Common myeloid progenitor, CD34-positive (primary cell): Measurements from ENCODE around the gene SLC5A8. TPM values are rescaled to one million over a fixed set of nuclear protein-coding genes. Genes with fewer than 3 reads are reported as not detected.

Source experiments
- CTCF ChIA-PET: fragments of 350-600 bp; sonication (Branson Sonifier 250); formaldehyde crosslinking; loops from one replicate; lab custom pipeline; 2021; ENCODE audit warnings: antibody characterized with exemption; lab: Charles Lee
- POLR2A ChIA-PET: fragments of 350-600 bp; sonication (Branson Sonifier 250); formaldehyde crosslinking; loops from one replicate; lab custom pipeline; 2021; ENCODE audit warnings: antibody characterized with exemption; lab: Charles Lee
- DNase-seq, 3 donors: peaks; one replicate each; pipeline versions ENCODE4 v3.0.0 to v3.0.0-alpha.2; 2013
- H3K27ac ChIP-seq, 2 experiments: 1 replicate in 1 of 2; 2 replicates in 1 of 2; pipeline ENCODE4 v1.7.0; 2013; ENCODE audit warnings: inconsistent platforms in 2 of 2, low read length in 2 of 2, mild to moderate bottlenecking in 2 of 2, low read depth in 1 of 2, moderate library complexity in 1 of 2; ENCODE audit not compliant: severe bottlenecking in 2 of 2, insufficient read depth in 1 of 2, poor library complexity in 1 of 2
- H3K27me3 ChIP-seq, 5 experiments: replicated peaks in 2 of 5; 1 replicate in 3 of 5; 2 replicates in 2 of 5; pipeline versions ENCODE4 v1.6.1 to v1.7.0; 2013; ENCODE audit warnings: low read length in 4 of 5, mild to moderate bottlenecking in 2 of 5, moderate library complexity in 2 of 5, inconsistent platforms in 1 of 5; ENCODE audit not compliant: insufficient read depth in 5 of 5, control insufficient read depth in 4 of 5
- H3K36me3 ChIP-seq, 4 experiments: 1 replicate in 2 of 4; 2 replicates in 2 of 4; pipeline versions ENCODE4 v1.6.1 to v1.7.0; 2013; ENCODE audit warnings: low read length in 3 of 4, control low read depth in 1 of 4, mild to moderate bottlenecking in 1 of 4; ENCODE audit not compliant: control insufficient read depth in 4 of 4, insufficient read depth in 4 of 4
- H3K4me1 ChIP-seq, 4 experiments: 1 replicate in 3 of 4; 2 replicates in 1 of 4; pipeline versions ENCODE4 v1.6.1 to v1.7.1; 2013; ENCODE audit warnings: low read length in 3 of 4, mild to moderate bottlenecking in 3 of 4, control low read depth in 1 of 4, inconsistent platforms in 1 of 4, moderate library complexity in 1 of 4; ENCODE audit not compliant: control insufficient read depth in 4 of 4, insufficient read depth in 4 of 4; ENCODE audit errors: control extremely low read depth in 1 of 4
- H3K4me3 ChIP-seq, 7 experiments: 1 replicate in 4 of 7; 2 replicates in 3 of 7; pipeline versions ENCODE4 v1.5.1 to v1.7.0; 2013; ENCODE audit warnings: mild to moderate bottlenecking in 7 of 7, low read length in 6 of 7, moderate library complexity in 6 of 7, inconsistent platforms in 2 of 7, low read depth in 2 of 7, control low read depth in 1 of 7; ENCODE audit not compliant: insufficient read depth in 4 of 7, control insufficient read depth in 1 of 7; ENCODE audit errors: extremely low read depth in 1 of 7
- H3K9me3 ChIP-seq, 5 experiments: 1 replicate in 4 of 5; 2 replicates in 1 of 5; pipeline versions ENCODE4 v1.6.1 to v1.7.1; 2013; ENCODE audit warnings: low read length in 4 of 5, mild to moderate bottlenecking in 2 of 5, inconsistent platforms in 1 of 5, low read depth in 1 of 5, moderate library complexity in 1 of 5; ENCODE audit not compliant: control insufficient read depth in 4 of 5, insufficient read depth in 2 of 5; ENCODE audit errors: control extremely low read depth in 1 of 5
- WGBS: methylation state at CpG from one replicate; pipeline ENCODE4 v1.1.5; 2013; ENCODE audit not compliant: insufficient coverage; 5-methylcytosine and 5-hydroxymethylcytosine counted together
- polyA plus RNA-seq: library from polyadenylated mRNA; unstranded; fragments of 120-200 nt; gene quantifications from one replicate; pipeline ENCODE4 v1.2.1, GENCODE V29; 2013

Gene SLC5A8
- not detected for polyA plus RNA-seq

GRCh38 chr12:101209319-101210302, at the start of gene SLC5A8:
Gene SLC5A8, minus strand, starts transcription at chr12:101210238. Its CDS starts 390 bp downstream, at chr12:101209848.
- CTCF ChIA-PET = no interaction called here
- POLR2A ChIA-PET = no interaction called here
- no peaks in the 10 kb centered on the region for H3K4me1 ChIP-seq
- no peak for DNase-seq
- no peaks in the 10 kb centered on the region for H3K36me3 ChIP-seq
- no peak within 1 kb of the TSS for H3K27ac ChIP-seq
- 8% methylated on average over 67 of the region's 80 CpGs for WGBS
- H3K4me3 ChIP-seq = no peak within 1 kb of the TSS
- H3K27me3 ChIP-seq = peaks cover 12 to 44% (median 17%) of the 10 kb centered on the region in 5 experiments
- H3K9me3 ChIP-seq = peaks cover 0 to 2% (median 0%) of the 10 kb centered on the region in 5 experiments

- no peak overlapping the region for H3K27ac ChIP-seq
- H3K4me3 ChIP-seq = no peak overlapping the region
- DNase-seq = no peak
- peaks cover 0 to 9% (median 0%) of the 10 kb centered on the region in 5 experiments for H3K27me3 ChIP-seq
- H3K36me3 ChIP-seq = no peaks in the 10 kb centered on the region
- ChIA-PET POLR2A (no interaction called here), CTCF (no interaction called here)
- H3K4me1 ChIP-seq = no peaks in the 10 kb centered on the region
- 90% methylated on average over 4 of the region's 4 CpGs for WGBS
- no peaks in the 10 kb centered on the region for H3K9me3 ChIP-seq
Measured at GRCh38 chr12:101257357-101257756, 47.3 kb upstream of the SLC5A8 start.

GRCh38 chr12:101256266-101256665, 46.2 kb upstream of the SLC5A8 start:
- ChIA-PET CTCF (no interaction called here), POLR2A (no interaction called here)
- Histone ChIP-seq H3K36me3 (no peaks in the 10 kb centered on the region), H3K4me3 (no peak overlapping the region), H3K9me3 (no peaks in the 10 kb centered on the region), H3K27me3 (peaks cover 0 to 9% (median 0%) of the 10 kb centered on the region in 5 experiments), H3K27ac (no peak overlapping the region), H3K4me1 (no peaks in the 10 kb centered on the region)
- 76% methylated on average over 4 of the region's 4 CpGs for WGBS
- no peak for DNase-seq

GRCh38 chr12:101243616-101244015, 33.6 kb upstream of the SLC5A8 start:
- Histone ChIP-seq H3K27ac (no peak overlapping the region), H3K9me3 (peaks cover 0 to 8% (median 7%) of the 10 kb centered on the region in 5 experiments), H3K27me3 (no peaks in the 10 kb centered on the region), H3K36me3 (no peaks in the 10 kb centered on the region), H3K4me3 (no peak overlapping the region), H3K4me1 (no peaks in the 10 kb centered on the region)
- POLR2A ChIA-PET = no interaction called here
- CTCF ChIA-PET = no interaction called here
- WGBS = 94% methylated on average over 2 of the region's 2 CpGs
- no peak for DNase-seq

GRCh38 chr12:101243074-101243473, 33.0 kb upstream of the SLC5A8 start:
- Histone ChIP-seq H3K4me3 (no peak overlapping the region), H3K27me3 (no peaks in the 10 kb centered on the region), H3K27ac (no peak overlapping the region), H3K4me1 (no peaks in the 10 kb centered on the region), H3K36me3 (no peaks in the 10 kb centered on the region), H3K9me3 (peaks cover 0 to 8% (median 7%) of the 10 kb centered on the region in 5 experiments)
- 100% methylated on average over 1 of the region's 2 CpGs for WGBS
- DNase-seq = no peak
- ChIA-PET POLR2A (no interaction called here), CTCF (no interaction called here)

- ChIA-PET CTCF (no interaction called here), POLR2A (no interaction called here)
- WGBS = 98% methylated on average over 6 of the region's 6 CpGs
Measured at GRCh38 chr12:101238800-101239329, 28.8 kb upstream of the SLC5A8 start.

GRCh38 chr12:101238306-101238705, 28.3 kb upstream of the SLC5A8 start:
- Histone ChIP-seq H3K9me3 (peaks cover 0 to 8% (median 7%) of the 10 kb centered on the region in 5 experiments), H3K4me1 (no peaks in the 10 kb centered on the region), H3K27ac (no peak overlapping the region), H3K36me3 (no peaks in the 10 kb centered on the region), H3K4me3 (no peak overlapping the region), H3K27me3 (peaks cover 0 to 3% (median 0%) of the 10 kb centered on the region in 5 experiments)
- WGBS = 100% methylated on average over 2 of the region's 4 CpGs
- CTCF ChIA-PET = interaction anchor here (1.1 kb wide), 1 partner anchor 355 kb away, joined by 3 read pairs; no protein-coding TSS in a partner anchor
- POLR2A ChIA-PET = no interaction called here
- no peak for DNase-seq

More at GRCh38 chr12:101238800-101239329, 28.8 kb upstream of the SLC5A8 start:
- no peak overlapping the region for H3K27ac ChIP-seq
- H3K36me3 ChIP-seq = no peaks in the 10 kb centered on the region
- H3K9me3 ChIP-seq = peaks cover 0 to 8% (median 7%) of the 10 kb centered on the region in 5 experiments
- H3K4me1 ChIP-seq = no peaks in the 10 kb centered on the region
- H3K27me3 ChIP-seq = no peaks in the 10 kb centered on the region
- no peak overlapping the region for H3K4me3 ChIP-seq
- no peak for DNase-seq
